Thyroid gland (tissue), 4 donors: ENCODE results near the gene ZBTB34.

ENCODE experiments used
- CTCF ChIP-seq, 6 experiments: fragments of 200-600 bp in 3 of 6; fragments of 450-650 bp in 3 of 6; sonication (generic) in 3 of 6; IDR thresholded peaks; one replicate each; pipeline ENCODE4 v1.5.1; 2016 to 2019; ENCODE audit warnings: antibody characterized with exemption in 6 of 6, mild to moderate bottlenecking in 2 of 6, inconsistent platforms in 1 of 6, moderate library complexity in 1 of 6
- POLR2A ChIP-seq, 2 donors: fragments of 450-650 bp; IDR thresholded peaks; one replicate each; pipeline ENCODE4 v1.6.1; 2017; ENCODE audit warnings: antibody characterized with exemption in 2 of 2, mild to moderate bottlenecking in 2 of 2, moderate library complexity in 1 of 2

GRCh38 chr9:126925876-126926275, 65.4 kb downstream of the ZBTB34 start:
- TF ChIP-seq CTCF (IDR thresholded peaks at IDR 0.05): no peak
- TF ChIP-seq POLR2A (IDR thresholded peaks at IDR 0.05): no peak
